IMR-90 (cell line): Measurements from ENCODE around the gene KIAA0408. TPM values are rescaled to one million over a fixed set of nuclear protein-coding genes. Genes with fewer than 3 reads are reported as not detected.

Source experiments
- ATAC-seq: fragments of 200-7000 bp; cut with Tn5 transposase; 2 replicates; pipeline ENCODE4 v1.9.1; 2020; ENCODE audit warnings: low read depth, mild to moderate bottlenecking, moderate library complexity
- BruUV-seq: library from RNA; stranded (reverse); fragments of 400-500 nt; replicated peaks from 2 replicates; lab custom pipeline; 2021; lab: Mats Ljungman, UMichigan
- CTCF ChIA-PET: fragments of 300-600 bp; formaldehyde crosslinking; extraction: SDS; loops from one replicate; lab custom pipeline; 2021; ENCODE audit warnings: antibody characterized with exemption; lab: Yijun Ruan, JAX
- POLR2A ChIA-PET: fragments of 300-600 bp; sonication (Branson Sonifier 250); formaldehyde crosslinking; loops from one replicate; lab custom pipeline; 2022; ENCODE audit warnings: antibody characterized with exemption; ENCODE audit not compliant: unreplicated experiment; lab: Charles Lee
- DNase-seq: peaks from one replicate; pipeline ENCODE4 v3.0.0; 2013
- H2AFZ ChIP-seq: replicated peaks from 2 replicates; pipeline ENCODE3; 2013; ENCODE audit warnings: low read length, mild to moderate bottlenecking; ENCODE audit not compliant: poor library complexity
- H2AK5ac ChIP-seq: 2 replicates; pipeline ENCODE4 v1.6.1; 2013; ENCODE audit warnings: low read depth, low read length, inconsistent platforms
- H2AK9ac ChIP-seq: replicated peaks from 2 replicates; pipeline ENCODE3; 2013; ENCODE audit warnings: mild to moderate bottlenecking, low read depth, low read length, moderate library complexity; ENCODE audit not compliant: poor library complexity
- H2BK120ac ChIP-seq: 2 replicates; pipeline ENCODE4 v1.6.1; 2013; ENCODE audit warnings: low read depth, low read length, inconsistent platforms
- H2BK15ac ChIP-seq: 3 replicates; pipeline ENCODE4 v1.6.1; 2013; ENCODE audit warnings: low read depth, low read length, inconsistent platforms
- H2BK20ac ChIP-seq: 2 replicates; pipeline ENCODE4 v1.6.1; 2013; ENCODE audit warnings: low read depth, mild to moderate bottlenecking, inconsistent platforms, low read length, moderate library complexity
- H2BK5ac ChIP-seq: 2 replicates; pipeline ENCODE4 v1.6.1; 2013; ENCODE audit warnings: mild to moderate bottlenecking, low read depth, low read length, inconsistent platforms; ENCODE audit not compliant: poor library complexity, severe bottlenecking
- H3K14ac ChIP-seq: replicated peaks from 2 replicates; pipeline ENCODE4 v1.6.1; 2013; ENCODE audit warnings: low read depth, low read length, inconsistent platforms
- H3K18ac ChIP-seq: 2 replicates; pipeline ENCODE4 v1.6.1; 2013; ENCODE audit warnings: low read depth, low read length, control low read depth
- H3K23ac ChIP-seq: 2 replicates; pipeline ENCODE4 v1.6.1; 2013; ENCODE audit warnings: low read depth, low read length, inconsistent platforms
- H3K27ac ChIP-seq: 2 replicates; pipeline ENCODE4 v1.5.1; 2013; ENCODE audit warnings: mild to moderate bottlenecking, control low read depth, low read length; ENCODE audit not compliant: insufficient read depth
- H3K27me3 ChIP-seq: 2 replicates; pipeline ENCODE4 v1.6.1; 2013; ENCODE audit warnings: low read length; ENCODE audit not compliant: control insufficient read depth, insufficient read depth
- H3K36me3 ChIP-seq: 2 replicates; pipeline ENCODE4 v1.6.1; 2013; ENCODE audit warnings: low read length, mixed read lengths; ENCODE audit not compliant: control insufficient read depth, insufficient read depth
- H3K4ac ChIP-seq: 2 replicates; pipeline ENCODE4 v1.6.1; 2013; ENCODE audit warnings: low read depth, low read length, inconsistent platforms
- H3K4me1 ChIP-seq: 2 replicates; pipeline ENCODE4 v1.6.1; 2013; ENCODE audit warnings: low read length, mixed read lengths; ENCODE audit not compliant: control insufficient read depth, insufficient read depth
- H3K4me2 ChIP-seq: 2 replicates; pipeline ENCODE4 v1.6.1; 2013; ENCODE audit warnings: low read depth, mild to moderate bottlenecking, control low read depth, low read length, moderate library complexity
- H3K4me3 ChIP-seq: 2 replicates; pipeline ENCODE4 v1.5.1; 2013; ENCODE audit warnings: low read depth, mild to moderate bottlenecking, control low read depth, low read length, moderate library complexity; ENCODE audit not compliant: insufficient read depth
- H3K56ac ChIP-seq: 2 replicates; pipeline ENCODE4 v1.6.1; 2013; ENCODE audit warnings: low read length, inconsistent platforms; ENCODE audit not compliant: insufficient read depth; ENCODE audit errors: extremely low read depth
- H3K79me1 ChIP-seq, 2 experiments: 2 replicates each; pipeline ENCODE4 v1.6.1; 2013; ENCODE audit warnings: low read length in 2 of 2, inconsistent platforms in 1 of 2, low read depth in 1 of 2
- H3K9ac ChIP-seq: 2 replicates; pipeline ENCODE4 v1.6.1; 2013; ENCODE audit warnings: low read depth, low read length, control low read depth
- H3K9me1 ChIP-seq: 2 replicates; pipeline ENCODE4 v1.6.1; 2013; ENCODE audit warnings: low read length, inconsistent platforms; ENCODE audit not compliant: insufficient read depth
- H3K9me3 ChIP-seq: 2 replicates; pipeline ENCODE4 v1.6.1; 2013; ENCODE audit warnings: low read length; ENCODE audit not compliant: control insufficient read depth, insufficient read depth
- H4K20me1 ChIP-seq: 2 replicates; pipeline ENCODE4 v1.6.1; 2013; ENCODE audit warnings: low read length, inconsistent platforms; ENCODE audit not compliant: insufficient read depth
- H4K5ac ChIP-seq: 2 replicates; pipeline ENCODE4 v1.6.1; 2013; ENCODE audit warnings: mild to moderate bottlenecking, low read depth, low read length, control low read depth
- H4K8ac ChIP-seq, 2 experiments: 2 replicates each; pipeline ENCODE4 v1.6.1; 2013; ENCODE audit warnings: low read depth in 2 of 2, low read length in 2 of 2, control low read depth in 1 of 2, inconsistent platforms in 1 of 2
- H4K91ac ChIP-seq: 2 replicates; pipeline ENCODE4 v1.6.1; 2013; ENCODE audit warnings: low read depth, low read length, inconsistent platforms; ENCODE audit not compliant: insufficient read depth
- FOS ChIP-seq: fragments of 150-350 bp; IDR thresholded peaks from 2 replicates; pipeline ENCODE4 v1.6.1; 2016; ENCODE audit warnings: low read depth, low read length
- NFE2L2 ChIP-seq: fragments of 150-350 bp; IDR thresholded peaks from 2 replicates; pipeline ENCODE4 v1.6.1; 2016; ENCODE audit warnings: low read depth, mild to moderate bottlenecking, low read length
- WGBS, 2 experiments: methylation state at CpG; one replicate each; pipeline versions ENCODE4 v1.1.5 to v1.1.7; 2013; ENCODE audit warnings: missing lambda C conversion rate in 2 of 2; ENCODE audit not compliant: insufficient read length in 1 of 2; ENCODE audit errors: extremely low coverage in 2 of 2; 5-methylcytosine and 5-hydroxymethylcytosine counted together
- dilution Hi-C: fragments of 300-500 bp; cut with HindIII; formaldehyde crosslinking; loops from one replicate; pipeline ENCODE4 v1.14.3; 2018; ENCODE audit warnings: low sequenced_read_pairs; ENCODE audit not compliant: unreplicated experiment
- in situ Hi-C: fragments of 300-500 bp; cut with MboI; formaldehyde crosslinking; loops from 3 replicates; pipeline ENCODE4 v1.14.3; 2019; ENCODE audit warnings: low sequenced_read_pairs, inconsistent platforms, mixed read lengths
- intact Hi-C: fragments of 100-400 bp; cut with micrococcal nuclease; formaldehyde crosslinking; loops from 2 replicates; pipeline ENCODE4 v1.10.0; 2022
- polyA plus RNA-seq, 3 experiments: library from polyadenylated mRNA; depleted of rRNA; stranded (reverse); fragments of >200 nt; gene quantifications; 2 replicates each; pipeline ENCODE4 v1.2.3, GENCODE V29; 2012; ENCODE audit warnings: low replicate concordance in 1 of 3
- total RNA-seq: library from RNA; depleted of rRNA; stranded (reverse); fragments of >200 nt; gene quantifications from 2 replicates; pipeline ENCODE4 v1.2.3, GENCODE V29; 2012
- TF ChIP-seq, protein P1 (sequence below): fragments of 150-350 bp; IDR thresholded peaks from 2 replicates; pipeline ENCODE4 v1.6.1; 2017; ENCODE audit warnings: mild to moderate bottlenecking, antibody characterized with exemption, low read length, low read depth

Gene KIAA0408
- total and polyA plus RNA-seq, 2 of the 4 experiments (the other 2 are of a cell fraction), result 0.90 to 2.9 TPM

DNA sequence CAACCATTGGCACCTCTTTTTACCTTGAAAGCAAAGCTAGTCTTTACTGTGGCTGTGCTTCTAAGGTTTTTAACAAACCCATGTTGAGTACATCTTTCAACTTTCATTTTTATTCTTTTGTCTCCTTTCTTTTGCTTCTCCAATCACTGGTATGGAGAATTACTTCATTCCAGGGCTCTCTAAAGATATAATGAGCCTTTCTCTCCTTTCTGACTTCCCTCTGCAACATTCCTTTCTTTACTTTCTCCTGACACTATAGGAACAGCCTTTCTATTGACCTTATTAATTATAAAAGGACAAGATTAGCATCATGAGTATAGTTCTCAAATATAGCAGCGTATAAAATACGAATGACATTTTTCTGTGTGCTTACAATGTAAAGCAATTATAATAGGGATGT is 23.1 kb upstream of the KIAA0408 start (continued):
- TF ChIP-seq, protein P1, sequence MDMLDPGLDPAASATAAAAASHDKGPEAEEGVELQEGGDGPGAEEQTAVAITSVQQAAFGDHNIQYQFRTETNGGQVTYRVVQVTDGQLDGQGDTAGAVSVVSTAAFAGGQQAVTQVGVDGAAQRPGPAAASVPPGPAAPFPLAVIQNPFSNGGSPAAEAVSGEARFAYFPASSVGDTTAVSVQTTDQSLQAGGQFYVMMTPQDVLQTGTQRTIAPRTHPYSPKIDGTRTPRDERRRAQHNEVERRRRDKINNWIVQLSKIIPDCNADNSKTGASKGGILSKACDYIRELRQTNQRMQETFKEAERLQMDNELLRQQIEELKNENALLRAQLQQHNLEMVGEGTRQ, result no peak

- 0 out of 2 replicates have a peak, but pooled peaks have one; percentile 10 for TF ChIP-seq FOS
- TF ChIP-seq NFE2L2, result no peak
- H2BK5ac ChIP-seq, result no peak overlapping the region
- no peak overlapping the region for H3K9ac ChIP-seq
- WGBS, 2 experiments, result 90% methylated on average over 2 of the region's 4 CpGs; no CpG with 5 or more reads in 1 of the 2 experiments
- intact Hi-C loops (loop anchor here (5.0 kb wide), 1 partner anchor 36 kb away; the partner anchor contains the start of gene MTCL3), dilution Hi-C loops (no loop called here), in situ Hi-C loops (no loop called here)
- no peaks in the 10 kb centered on the region for H3K9me3 ChIP-seq
- DNase-seq, result peak; percentile 68
- no peak overlapping the region for H3K23ac ChIP-seq
- no peak overlapping the region for H4K5ac ChIP-seq
- H2BK120ac ChIP-seq, result no peak overlapping the region
- H2BK15ac ChIP-seq, result no peak overlapping the region
- no peaks in the 10 kb centered on the region for H3K27me3 ChIP-seq
- H3K4me3 ChIP-seq, result no peak overlapping the region
- no peak overlapping the region for H3K56ac ChIP-seq
- peaks cover 0 to 3% of the 10 kb centered on the region in 2 experiments; a peak in 1 of 4 replicates for H3K79me1 ChIP-seq
- H2AK9ac ChIP-seq, result no peak overlapping the region
- no peak overlapping the region for H2AK5ac ChIP-seq
- CTCF ChIA-PET, result interaction anchor here (2.4 kb wide), 1 partner anchor 35 kb away, joined by 12 read pairs; no protein-coding TSS in a partner anchor
- no peak overlapping the region for H2AFZ ChIP-seq
- no peaks in the 10 kb centered on the region for H3K36me3 ChIP-seq
- H2BK20ac ChIP-seq, result no peak overlapping the region
- BruUV-seq, result no TSS peak
- no peak overlapping the region for H3K18ac ChIP-seq
- H3K27ac ChIP-seq, result no peak overlapping the region
- POLR2A ChIA-PET, result interaction anchor here (0.6 kb wide), 1 partner anchor 12 kb away, joined by 4 read pairs; no protein-coding TSS in a partner anchor
- no peaks in the 10 kb centered on the region for H4K20me1 ChIP-seq
- H3K14ac ChIP-seq, result no peak overlapping the region
- H4K91ac ChIP-seq, result no peak overlapping the region
- no peak overlapping the region for H3K4me2 ChIP-seq
- H3K4ac ChIP-seq, result no peak overlapping the region
- no peak overlapping the region for H4K8ac ChIP-seq
- no peak for ATAC-seq
- H3K9me1 ChIP-seq, result peaks cover 3% of the 10 kb centered on the region; the same call in 1 of the 2 replicates
- peaks cover 4% of the 10 kb centered on the region for H3K4me1 ChIP-seq
These were observed 22.4 kb upstream of the KIAA0408 start for GRCh38 chr6:127481628-127482027.
